OCI-LY3 (cell line): Measurements from ENCODE around the gene KIT.

Experiments
- H2AFZ ChIP-seq: fragments of 200-600, 300-600 bp; shearing (Covaris generic); 2 replicates; pipeline ENCODE4 v1.6.0; 2014; ENCODE audit warnings: antibody characterized with exemption, low read depth, low read length
- H3K27ac ChIP-seq: fragments of 200-600, 300-600 bp; sonication (generic); 2 replicates; pipeline ENCODE4 v1.5.1; 2014; ENCODE audit warnings: mild to moderate bottlenecking, low read length, moderate library complexity, mixed read lengths
- H3K27me3 ChIP-seq: fragments of 200-600, 300-600 bp; sonication (generic); 2 replicates; pipeline ENCODE4 v1.6.1; 2014; ENCODE audit warnings: low read depth, low read length, mixed read lengths
- H3K36me3 ChIP-seq: fragments of 200-600, 300-600 bp; sonication (generic); replicated peaks from 2 replicates; pipeline ENCODE3; 2014; ENCODE audit warnings: low read depth, low read length, mixed read lengths
- H3K4me1 ChIP-seq: fragments of 300-600, 200-600 bp; sonication (generic); 2 replicates; pipeline ENCODE4 v1.6.1; 2014; ENCODE audit warnings: low read length, mixed read lengths
- H3K4me2 ChIP-seq: fragments of 200-600, 300-600 bp; sonication (generic); 2 replicates; pipeline ENCODE4 v1.6.1; 2014; ENCODE audit warnings: low read length, mixed read lengths
- H3K4me3 ChIP-seq: fragments of 300-600, 200-600 bp; sonication (generic); 2 replicates; pipeline ENCODE4 v1.5.1; 2014; ENCODE audit warnings: antibody characterized with exemption, mild to moderate bottlenecking, low read length, moderate library complexity
- H3K79me2 ChIP-seq: fragments of 300-600, 200-600 bp; shearing (Covaris generic); 2 replicates; pipeline ENCODE4 v1.6.1; 2014; ENCODE audit warnings: mild to moderate bottlenecking, low read length, mixed read lengths
- H3K9ac ChIP-seq: fragments of 300-600, 200-600 bp; shearing (Covaris generic); 2 replicates; pipeline ENCODE4 v1.6.0; 2014; ENCODE audit warnings: mild to moderate bottlenecking, low read length, moderate library complexity
- H3K9me3 ChIP-seq: fragments of 200-600, 300-600 bp; shearing (Covaris generic); 2 replicates; pipeline ENCODE4 v1.6.1; 2014; ENCODE audit warnings: low read length, mixed read lengths; ENCODE audit not compliant: insufficient read depth
- H4K20me1 ChIP-seq: fragments of 200-600, 300-600 bp; sonication (generic); 2 replicates; pipeline ENCODE4 v1.6.1; 2016; ENCODE audit warnings: low read length, mixed read lengths; ENCODE audit not compliant: insufficient read depth
- EZH2phosphoT487 ChIP-seq: fragments of 200-600 bp; shearing (Covaris generic); IDR thresholded peaks from 2 replicates; pipeline ENCODE4 v1.6.1; 2018; ENCODE audit warnings: antibody characterized with exemption, mixed run types, low read depth
- TF ChIP-seq, protein P1 (sequence below): fragments of 200-600, 300-600 bp; sonication (generic); IDR thresholded peaks from 2 replicates; pipeline ENCODE4 v1.5.1; 2014; ENCODE audit warnings: antibody characterized with exemption, low read length, low read depth

The KIT gene

DNA sequence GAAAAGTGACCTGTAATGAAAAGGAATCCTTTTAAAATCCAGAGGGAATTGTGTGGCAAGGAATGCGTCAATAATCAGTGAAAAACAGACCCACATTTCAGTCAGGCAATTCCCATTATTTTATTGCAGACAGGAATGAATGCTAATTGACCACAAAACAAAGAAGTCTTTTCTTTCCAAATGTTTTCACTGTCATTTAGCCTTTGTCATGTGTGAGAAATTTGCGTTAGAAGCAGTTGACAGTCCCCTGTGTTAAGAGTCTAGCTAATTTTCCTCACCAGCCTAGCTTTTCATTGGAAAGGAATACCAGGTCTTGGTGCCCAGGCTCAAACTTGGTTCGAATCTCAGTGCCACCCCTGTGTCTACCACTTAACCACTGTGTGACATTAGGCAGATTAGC is 83.4 kb downstream of the KIT start:
- Histone ChIP-seq H3K27me3 (no peaks in the 10 kb centered on the region), H3K4me2 (no peak overlapping the region)

DNA sequence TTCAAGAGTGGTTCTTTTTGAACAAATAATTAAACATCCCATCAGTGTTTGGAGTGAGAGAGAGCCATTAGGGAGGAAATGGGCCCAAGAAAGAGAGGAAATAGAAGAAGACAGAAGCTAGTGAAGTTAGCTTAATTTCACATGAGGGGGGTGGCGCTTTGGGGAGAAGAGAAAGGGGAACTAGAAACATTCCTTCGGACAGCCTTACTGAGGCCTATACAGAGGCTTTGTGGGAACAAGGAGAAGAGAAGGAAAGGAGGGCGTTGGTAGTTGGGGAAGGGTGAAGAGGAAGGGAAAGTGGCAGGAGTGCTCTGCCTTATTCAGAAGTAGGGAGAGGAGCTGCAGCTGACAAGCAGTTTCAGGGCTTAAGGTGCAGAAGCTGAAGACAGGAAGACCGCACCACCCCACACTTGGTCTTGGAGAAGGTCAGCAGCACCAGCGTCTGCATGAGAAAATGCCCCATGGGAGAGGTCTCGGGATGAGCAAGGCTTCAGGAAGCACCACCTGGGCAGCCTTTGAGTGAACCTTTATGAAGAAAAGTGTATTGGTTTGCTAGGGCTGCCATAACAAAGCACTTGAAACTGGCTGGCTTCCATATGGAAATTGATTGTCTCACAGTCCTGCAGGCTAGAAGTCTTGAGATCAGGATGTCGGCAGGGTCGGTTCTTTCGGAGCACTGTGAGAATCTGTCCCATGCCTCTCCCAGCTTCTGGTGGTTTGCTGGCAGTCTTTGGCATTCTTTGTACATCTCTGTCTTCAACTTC is 85.1 kb downstream of the KIT start:
- Histone ChIP-seq H3K4me3 (no peak overlapping the region), H3K36me3 (no peaks in the 10 kb centered on the region), H2AFZ (no peak overlapping the region), H4K20me1 (no peaks in the 10 kb centered on the region), H3K9ac (no peak overlapping the region), H3K9me3 (no peaks in the 10 kb centered on the region), H3K27me3 (no peaks in the 10 kb centered on the region), H3K27ac (no peak overlapping the region), H3K4me1 (peaks cover 6% of the 10 kb centered on the region; the same call in 1 of the 2 replicates), H3K4me2 (no peak overlapping the region), H3K79me2 (no peaks in the 10 kb centered on the region)
- TF ChIP-seq, protein P1, sequence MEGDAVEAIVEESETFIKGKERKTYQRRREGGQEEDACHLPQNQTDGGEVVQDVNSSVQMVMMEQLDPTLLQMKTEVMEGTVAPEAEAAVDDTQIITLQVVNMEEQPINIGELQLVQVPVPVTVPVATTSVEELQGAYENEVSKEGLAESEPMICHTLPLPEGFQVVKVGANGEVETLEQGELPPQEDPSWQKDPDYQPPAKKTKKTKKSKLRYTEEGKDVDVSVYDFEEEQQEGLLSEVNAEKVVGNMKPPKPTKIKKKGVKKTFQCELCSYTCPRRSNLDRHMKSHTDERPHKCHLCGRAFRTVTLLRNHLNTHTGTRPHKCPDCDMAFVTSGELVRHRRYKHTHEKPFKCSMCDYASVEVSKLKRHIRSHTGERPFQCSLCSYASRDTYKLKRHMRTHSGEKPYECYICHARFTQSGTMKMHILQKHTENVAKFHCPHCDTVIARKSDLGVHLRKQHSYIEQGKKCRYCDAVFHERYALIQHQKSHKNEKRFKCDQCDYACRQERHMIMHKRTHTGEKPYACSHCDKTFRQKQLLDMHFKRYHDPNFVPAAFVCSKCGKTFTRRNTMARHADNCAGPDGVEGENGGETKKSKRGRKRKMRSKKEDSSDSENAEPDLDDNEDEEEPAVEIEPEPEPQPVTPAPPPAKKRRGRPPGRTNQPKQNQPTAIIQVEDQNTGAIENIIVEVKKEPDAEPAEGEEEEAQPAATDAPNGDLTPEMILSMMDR: no peak
- TF ChIP-seq EZH2phosphoT487: no peak

More for the DNA sequence above, 83.4 kb downstream of the KIT start:
- H3K36me3 ChIP-seq: no peaks in the 10 kb centered on the region
- no peaks in the 10 kb centered on the region for H4K20me1 ChIP-seq
- H3K27ac ChIP-seq: no peak overlapping the region
- H3K9me3 ChIP-seq: no peaks in the 10 kb centered on the region
- H3K4me3 ChIP-seq: no peak overlapping the region
- H3K4me1 ChIP-seq: peaks cover 15% of the 10 kb centered on the region
- TF ChIP-seq, protein P1: no peak
- TF ChIP-seq EZH2phosphoT487: no peak
- no peak overlapping the region for H3K9ac ChIP-seq
- H2AFZ ChIP-seq: no peak overlapping the region
- no peaks in the 10 kb centered on the region for H3K79me2 ChIP-seq

DNA sequence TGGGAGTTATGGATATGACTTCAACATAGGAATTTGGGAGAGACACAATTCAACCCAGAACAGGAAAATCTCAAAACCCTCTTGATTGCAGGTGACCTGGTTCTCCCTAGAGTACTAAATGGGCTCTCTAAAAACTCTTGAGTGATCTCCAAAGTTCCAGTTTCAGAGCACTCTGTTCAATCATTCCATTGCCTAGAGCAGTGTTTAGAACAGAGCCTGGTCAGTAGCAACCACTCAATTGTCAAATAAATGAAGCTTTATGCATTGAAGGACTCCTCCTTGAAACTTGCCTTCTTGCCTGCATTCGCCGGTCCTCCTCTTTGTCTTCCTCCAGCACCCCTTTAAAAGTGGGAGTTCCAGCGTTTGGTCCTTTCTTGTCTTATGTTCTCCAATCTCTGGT is 85.8 kb downstream of the KIT start:
- TF ChIP-seq EZH2phosphoT487: no peak
- TF ChIP-seq, protein P1: no peak
- Histone ChIP-seq H3K4me2 (no peak overlapping the region), H3K9me3 (no peaks in the 10 kb centered on the region)

DNA sequence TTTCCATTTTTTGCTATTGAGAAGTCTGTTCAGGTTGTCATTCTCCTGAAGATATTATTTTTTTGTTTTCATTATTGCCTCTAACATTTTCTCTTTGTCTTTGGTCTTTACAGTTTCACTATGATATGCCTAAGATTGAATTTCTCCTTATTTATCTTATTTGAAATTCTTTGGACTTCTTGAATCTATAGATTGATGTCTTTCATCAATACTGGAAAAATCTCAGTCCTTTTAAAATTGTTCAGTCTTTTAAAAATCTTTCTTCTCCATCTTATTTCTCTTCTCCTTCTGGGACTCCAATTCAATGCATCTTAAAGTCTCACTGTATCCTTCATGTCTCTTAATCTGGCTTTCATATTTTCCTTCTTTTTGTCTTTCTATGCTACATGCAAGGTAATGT is 86.7 kb downstream of the KIT start:
- Histone ChIP-seq H3K9ac (no peak overlapping the region), H3K4me1 (peaks cover 6% of the 10 kb centered on the region; the same call in 1 of the 2 replicates), H3K79me2 (no peaks in the 10 kb centered on the region), H3K4me3 (no peak overlapping the region), H3K9me3 (no peaks in the 10 kb centered on the region), H3K27ac (no peak overlapping the region), H3K36me3 (no peaks in the 10 kb centered on the region), H4K20me1 (no peaks in the 10 kb centered on the region), H3K4me2 (no peak overlapping the region), H2AFZ (no peak overlapping the region), H3K27me3 (no peaks in the 10 kb centered on the region)
- no peak for TF ChIP-seq EZH2phosphoT487
- TF ChIP-seq, protein P1: no peak

More for the DNA sequence above, 85.8 kb downstream of the KIT start:
- H3K4me1 ChIP-seq: peaks cover 6% of the 10 kb centered on the region; the same call in 1 of the 2 replicates
- no peak overlapping the region for H3K9ac ChIP-seq
- H3K36me3 ChIP-seq: no peaks in the 10 kb centered on the region
- H4K20me1 ChIP-seq: no peaks in the 10 kb centered on the region
- H3K27ac ChIP-seq: no peak overlapping the region
- no peaks in the 10 kb centered on the region for H3K27me3 ChIP-seq
- H3K4me3 ChIP-seq: no peak overlapping the region
- H2AFZ ChIP-seq: no peak overlapping the region
- H3K79me2 ChIP-seq: no peaks in the 10 kb centered on the region
